Head of caudate nucleus (tissue), 42 donors: ENCODE measurements around the gene RBM4B.

ENCODE experiments used
- DNase-seq, 42 donors: peaks; one replicate each; pipeline versions ENCODE4 v3.0.0 to v3.0.0-alpha.2; 2020 to 2021; ENCODE audit warnings: mixed read lengths in 7 of 42
- intact Hi-C: fragments of 100-400 bp; cut with DNase I; formaldehyde crosslinking; loops from one replicate; pipeline ENCODE4 v1.15.0; 2022

RBM4B gene

GRCh38 chr11:66626926-66627325 lies 50.8 kb downstream of the RBM4B start:
- peak in 5 of 42 donors; percentile 7 to 40 (median 23) for DNase-seq
- intact Hi-C loops: no loop called here

GRCh38 chr11:66626382-66626781 lies 51.3 kb downstream of the RBM4B start:
- intact Hi-C loops: no loop called here
- no peak for DNase-seq

GRCh38 chr11:66625752-66626149 lies 51.9 kb downstream of the RBM4B start:
- intact Hi-C loops: no loop called here
- DNase-seq: no peak

- intact Hi-C loops: no loop called here
- no peak for DNase-seq
These were observed 52.5 kb downstream of the RBM4B start for GRCh38 chr11:66625041-66625751.

- DNase-seq: no peak
- intact Hi-C loops: no loop called here
These were observed 53.2 kb downstream of the RBM4B start for GRCh38 chr11:66624450-66624849.

- intact Hi-C loops: no loop called here
- no peak for DNase-seq
These were observed 58.6 kb downstream of the RBM4B start for GRCh38 chr11:66619080-66619554.

- intact Hi-C loops: loop anchor here (2.0 kb wide), 1 partner anchor 22 kb away; the partner anchor contains the start of gene RBM4
- DNase-seq: peak in 4 of 42 donors; percentile 30 to 59 (median 45)
These were observed 60.4 kb downstream of the RBM4B start for GRCh38 chr11:66617155-66617834.

GRCh38 chr11:66616379-66617154 lies 61.1 kb downstream of the RBM4B start, which contains the start of gene RBM14:
RBM14 (plus strand) TSS chr11:66616630; CDS start chr11:66616721, 91 bp downstream.
- intact Hi-C loops: loop anchor here (2.0 kb wide), 1 partner anchor 22 kb away; the partner anchor contains the start of gene RBM4
- peak; percentile 96 to 100 (median 99) for DNase-seq
